Stimulated activated CD4-positive, alpha-beta T cell treated with anti-CD3 and anti-CD28 coated beads, Interleukin-1b, Interleukin-23, amount 100 ng/mL, for 24 hours (primary cell): ENCODE results near the gene LIMCH1.

Experiments used
- DNase-seq, 4 experiments: peaks; one replicate each; pipeline ENCODE4 v3.0.0-alpha.2; 2020; ENCODE audit warnings: low read depth in 4 of 4, low spot score in 1 of 4

The LIMCH1 gene

DNA sequence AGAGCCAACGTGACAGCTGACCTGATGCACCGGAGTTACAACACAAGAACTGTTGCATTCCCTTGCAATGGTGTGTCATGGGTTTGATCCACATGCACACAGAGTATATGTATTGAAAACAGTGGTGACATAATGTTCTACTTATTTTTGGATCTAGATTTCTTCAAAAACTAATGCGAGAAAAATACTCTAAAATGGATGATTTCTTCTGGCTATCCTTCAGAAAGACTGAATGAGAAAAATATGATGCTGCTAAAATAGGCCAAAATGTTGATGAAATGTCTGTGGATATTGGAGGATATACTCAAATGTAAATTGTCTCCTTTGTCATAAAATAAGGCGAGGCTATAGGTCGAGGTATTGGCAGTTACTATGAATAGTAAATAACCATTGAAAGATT is 30.4 kb downstream of the LIMCH1 start:
- DNase-seq, result no peak

DNA sequence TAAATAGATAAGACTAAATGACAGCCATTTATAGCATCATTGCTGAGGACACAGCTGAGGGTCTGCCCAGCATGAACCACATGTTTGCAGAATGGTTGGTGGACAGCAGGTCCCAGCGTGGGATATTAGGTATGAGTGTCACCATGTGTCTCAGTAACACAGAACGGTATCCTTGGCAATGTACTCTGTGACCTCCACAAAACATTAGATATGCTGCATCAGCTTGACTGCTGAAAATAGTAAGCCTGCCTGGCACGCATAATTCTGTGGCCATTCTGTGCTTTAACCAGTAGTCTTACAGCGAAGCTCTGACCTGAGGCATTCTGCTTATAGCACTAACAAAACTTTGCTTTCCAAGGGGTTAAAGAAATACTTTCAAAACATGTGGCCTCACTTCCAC is 32.0 kb downstream of the LIMCH1 start:
- no peak for DNase-seq

DNA sequence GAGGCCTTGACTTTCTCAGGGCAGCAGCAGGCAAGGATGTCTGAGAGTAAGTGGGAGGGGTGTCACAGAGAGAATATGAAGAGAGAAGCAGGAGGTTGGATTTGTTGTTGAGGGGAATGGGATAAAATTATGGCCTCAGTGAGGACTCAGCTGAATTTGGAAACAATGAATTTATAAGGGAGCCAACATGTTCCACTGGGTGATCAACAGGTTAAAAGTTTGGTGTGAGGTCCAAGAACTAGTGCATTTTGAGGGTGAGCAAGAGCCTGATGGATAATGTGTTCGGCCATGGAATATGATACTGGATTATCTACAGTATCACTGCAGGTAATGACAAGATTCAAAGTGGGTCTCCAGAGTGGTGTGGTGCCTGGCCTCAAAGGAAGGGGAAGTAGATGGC is 33.5 kb downstream of the LIMCH1 start:
- no peak for DNase-seq

DNA sequence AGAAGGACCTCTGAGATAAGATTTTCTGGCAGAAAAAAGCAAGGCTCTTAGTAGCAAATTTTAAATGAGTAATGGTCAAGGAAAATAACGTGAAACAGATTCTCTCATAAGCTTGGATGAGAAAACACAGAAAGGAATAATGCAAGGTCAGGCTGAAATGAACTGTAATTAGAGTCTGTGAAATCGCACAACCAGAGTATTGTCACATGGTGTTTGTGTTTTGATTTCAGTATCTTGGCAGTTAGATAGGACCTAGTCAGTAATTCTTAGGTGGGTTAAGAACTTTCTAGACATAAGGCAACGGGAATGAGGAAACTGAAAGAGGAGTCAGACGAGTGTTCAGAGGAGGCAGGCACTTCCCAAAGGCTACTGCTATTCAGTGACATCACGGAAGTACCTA is 34.6 kb downstream of the LIMCH1 start:
- no peak for DNase-seq

DNA sequence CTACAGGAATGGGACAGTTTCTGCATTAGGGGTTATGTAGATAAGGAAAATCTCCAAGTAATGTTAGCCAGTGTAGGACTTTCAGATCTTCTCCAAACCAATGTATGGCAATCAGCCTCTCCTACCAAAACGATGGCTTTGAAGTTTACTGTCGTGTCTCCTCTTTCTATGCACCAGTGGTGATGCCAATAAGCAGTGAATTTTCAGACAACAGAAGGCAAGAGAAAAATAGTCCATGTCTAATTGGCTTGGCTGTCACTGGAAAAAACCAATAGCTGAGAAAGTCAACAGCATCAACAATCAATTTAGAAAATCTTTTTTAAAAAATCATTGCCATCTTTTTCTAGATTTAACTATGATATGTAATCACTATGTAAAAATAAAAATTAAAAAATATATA is 35.0 kb downstream of the LIMCH1 start:
- DNase-seq, result no peak

DNA sequence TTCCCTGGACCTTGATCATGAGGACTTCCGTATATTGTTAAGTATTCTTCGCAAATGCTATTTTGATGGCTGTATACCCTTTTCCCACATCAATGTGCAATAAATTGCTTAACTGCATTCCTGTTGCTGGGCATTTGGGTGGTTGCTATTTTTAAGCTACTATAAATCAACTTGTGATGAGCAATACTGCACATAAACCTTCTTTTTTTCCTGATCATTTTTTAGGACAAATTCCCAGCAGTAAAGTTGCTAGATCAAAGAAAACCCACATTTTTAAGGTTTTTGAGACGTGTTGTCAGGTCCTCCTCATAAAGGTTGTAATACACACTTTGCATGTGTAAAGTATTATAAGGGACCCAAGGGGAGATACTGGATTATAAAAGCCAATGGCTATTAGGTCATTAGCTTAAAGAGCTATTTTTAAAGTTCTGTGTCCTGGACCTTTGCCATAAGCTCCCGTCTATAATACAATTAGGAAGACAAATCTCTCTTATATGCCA is 35.6 kb downstream of the LIMCH1 start:
- no peak for DNase-seq

DNA sequence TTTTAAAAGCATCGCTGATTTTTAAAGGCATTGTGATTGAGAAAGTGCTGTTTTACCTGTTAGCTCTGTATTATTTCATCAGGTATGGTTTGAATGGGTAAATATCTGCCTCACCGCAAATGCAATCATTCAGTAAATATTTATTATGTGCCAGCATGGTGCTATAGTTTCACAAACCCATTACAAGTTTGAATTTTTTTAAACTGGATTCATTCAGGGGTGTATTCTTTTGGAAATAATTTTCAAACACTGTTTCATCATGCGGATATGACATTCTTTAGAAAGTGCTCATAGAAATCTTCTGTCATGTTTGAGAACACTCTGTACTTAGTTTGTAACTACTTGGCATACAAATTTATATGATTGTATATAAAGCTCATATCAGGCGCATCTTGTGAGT is 37.2 kb downstream of the LIMCH1 start:
- DNase-seq, result no peak

DNA sequence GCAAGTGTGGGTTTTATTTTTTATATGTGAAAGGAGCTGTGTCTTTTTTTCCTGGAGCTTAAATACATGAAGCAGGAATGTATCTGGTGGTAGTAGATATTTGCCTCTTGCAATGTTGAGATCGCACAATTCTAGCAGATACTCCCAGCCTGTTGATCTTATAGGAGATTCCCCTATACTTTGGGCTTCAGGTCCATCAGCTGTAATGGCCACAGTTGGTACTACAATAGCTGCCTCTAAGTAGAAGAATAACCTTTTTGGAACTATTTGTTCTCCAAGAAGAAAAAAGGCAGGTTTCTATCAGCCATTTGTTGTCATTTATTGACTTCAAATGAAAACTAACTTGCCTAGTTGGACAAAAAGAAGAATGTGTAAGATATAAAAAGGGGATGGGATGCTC is 37.7 kb downstream of the LIMCH1 start:
- DNase-seq, result no peak

DNA sequence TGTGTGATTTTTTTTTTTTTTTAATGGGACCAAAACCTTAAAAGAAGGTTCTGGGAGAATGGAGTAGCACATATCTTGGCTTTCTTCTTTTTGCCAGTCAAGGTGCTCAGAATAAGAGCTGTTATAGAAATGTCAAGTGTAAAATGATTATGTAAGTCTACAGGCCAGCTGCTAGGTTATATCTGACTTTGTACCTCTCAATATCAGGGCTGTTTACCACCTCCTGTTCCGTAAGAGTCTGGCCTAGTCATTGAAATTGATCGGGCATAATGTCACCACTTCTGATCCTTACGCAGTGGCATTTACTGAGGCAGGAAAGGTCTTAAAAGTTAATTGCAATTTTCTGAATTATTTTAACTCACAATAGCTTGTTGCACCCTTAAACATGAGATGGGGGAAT is 41.1 kb downstream of the LIMCH1 start:
- DNase-seq, result no peak

DNA sequence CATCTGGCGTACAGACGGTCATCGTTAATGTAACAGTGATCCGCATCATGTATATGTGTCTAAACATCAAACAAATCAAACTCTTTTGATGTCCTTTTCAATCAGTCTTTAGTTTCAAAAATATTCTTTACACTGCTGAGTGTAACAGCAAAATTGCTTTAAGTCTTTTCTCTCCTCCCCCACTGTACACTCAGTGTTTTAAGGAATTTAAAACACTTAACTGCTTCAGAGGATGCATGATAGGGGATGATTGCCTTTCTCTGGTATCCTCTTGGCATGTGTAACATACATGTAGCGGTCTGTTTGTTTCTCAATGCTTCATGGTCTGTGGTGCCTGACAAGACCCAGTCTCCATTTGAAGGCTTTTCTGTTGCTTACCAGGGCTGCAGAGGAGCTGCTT is 41.6 kb downstream of the LIMCH1 start:
- DNase-seq, result no peak

DNA sequence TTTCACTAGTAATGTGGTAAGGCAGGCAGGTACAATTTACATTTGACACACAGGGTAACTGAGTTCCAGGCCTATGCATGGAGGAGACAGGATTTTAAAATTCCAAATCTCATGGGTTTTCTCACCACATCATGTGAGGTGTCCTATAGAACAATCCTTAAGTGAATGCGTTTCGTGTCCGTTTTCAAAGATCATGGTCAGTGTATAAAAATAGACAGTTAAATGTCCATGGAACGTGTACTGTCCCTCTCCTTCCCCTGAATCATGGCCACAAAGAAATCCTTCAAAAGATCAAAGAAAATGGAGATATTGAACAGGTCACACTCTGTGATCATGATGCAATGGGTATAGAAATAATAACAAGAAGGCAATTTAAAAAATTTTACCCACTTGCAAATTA is 42.0 kb downstream of the LIMCH1 start:
- no peak for DNase-seq

DNA sequence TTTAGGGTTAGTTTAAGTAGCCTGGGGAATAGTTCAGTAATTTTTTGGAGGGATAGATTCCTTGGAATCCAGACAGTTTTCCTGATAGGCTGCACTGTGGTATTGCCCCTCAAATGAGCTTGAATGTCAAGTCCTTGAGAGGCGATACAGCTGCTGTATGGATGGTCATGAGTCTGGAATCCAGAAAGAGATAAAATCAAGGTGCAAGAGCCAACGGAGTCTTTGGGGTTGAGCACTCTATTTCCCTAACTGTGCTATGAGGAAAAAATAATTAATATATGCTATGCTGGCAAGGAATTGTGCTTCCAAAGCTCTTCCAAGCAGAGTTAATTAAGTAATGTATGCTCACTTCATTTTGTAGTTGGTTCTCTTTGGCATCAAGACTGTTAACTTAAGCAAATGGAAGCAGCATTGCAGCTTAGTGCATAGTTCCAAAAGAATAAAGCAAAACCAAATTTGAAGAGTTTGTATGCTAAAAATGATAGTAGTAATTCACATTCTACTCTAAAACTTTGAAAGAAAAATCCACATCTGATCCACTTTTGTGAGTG is 48.8 kb downstream of the LIMCH1 start:
- no peak for DNase-seq

DNA sequence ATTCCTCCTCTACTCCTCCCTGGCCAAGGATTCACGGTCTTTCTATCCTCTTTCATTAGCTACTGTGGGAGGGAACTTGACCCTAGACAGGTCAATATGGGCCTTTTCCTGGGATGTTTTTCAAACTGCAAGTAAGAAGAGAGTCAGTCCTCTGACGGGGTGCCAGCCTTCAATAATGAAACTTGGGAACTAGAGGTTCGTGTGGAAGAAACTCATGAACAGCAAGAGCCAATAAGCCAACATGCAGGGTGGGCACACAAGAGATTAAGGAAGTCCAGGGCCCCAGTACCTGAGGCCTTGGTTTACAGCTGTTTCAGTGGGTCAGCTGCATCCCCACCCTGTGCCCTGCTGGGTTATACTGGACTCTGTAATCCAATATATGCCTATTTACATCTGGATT is 49.3 kb downstream of the LIMCH1 start:
- no peak for DNase-seq

DNA sequence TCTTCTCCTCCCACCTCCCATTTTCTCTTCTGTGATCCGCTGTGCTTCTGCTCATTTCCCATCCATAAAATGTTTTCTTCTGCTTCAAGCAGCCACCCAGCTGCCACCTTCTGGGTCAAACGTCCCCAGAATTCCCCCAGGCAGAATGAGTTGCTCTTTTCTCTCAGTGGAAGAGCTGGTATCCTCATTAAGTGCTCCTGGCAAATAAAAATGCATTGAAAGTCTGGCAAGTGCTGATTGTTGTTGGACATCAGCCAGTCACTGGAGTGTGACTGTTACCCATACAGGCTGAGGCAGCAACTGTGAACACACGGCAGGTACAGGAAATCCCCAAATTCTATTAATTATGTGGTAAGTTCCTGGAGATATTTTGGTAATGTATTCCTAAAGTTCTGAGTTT is 52.6 kb downstream of the LIMCH1 start:
- DNase-seq, result no peak

DNA sequence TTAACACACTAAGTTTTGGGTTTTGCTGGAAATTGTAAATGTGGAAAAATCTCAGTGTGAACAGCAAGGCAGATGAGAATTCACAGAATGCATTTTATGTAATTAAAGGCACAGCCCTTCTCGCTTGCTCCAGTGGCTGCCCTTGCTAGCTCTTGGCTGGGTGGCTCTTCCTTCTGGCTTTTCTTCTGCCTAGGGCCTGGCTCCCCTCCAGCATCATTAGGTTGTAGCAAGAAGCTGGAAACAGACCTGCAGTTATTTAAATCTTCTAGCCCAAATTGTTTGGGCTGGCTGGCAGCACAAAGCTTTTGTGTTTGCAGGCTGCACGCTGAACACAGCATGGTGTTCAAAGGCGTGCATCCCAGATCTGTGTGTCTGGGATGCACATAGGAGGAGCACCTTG is 56.5 kb downstream of the LIMCH1 start:
- DNase-seq, result no peak

DNA sequence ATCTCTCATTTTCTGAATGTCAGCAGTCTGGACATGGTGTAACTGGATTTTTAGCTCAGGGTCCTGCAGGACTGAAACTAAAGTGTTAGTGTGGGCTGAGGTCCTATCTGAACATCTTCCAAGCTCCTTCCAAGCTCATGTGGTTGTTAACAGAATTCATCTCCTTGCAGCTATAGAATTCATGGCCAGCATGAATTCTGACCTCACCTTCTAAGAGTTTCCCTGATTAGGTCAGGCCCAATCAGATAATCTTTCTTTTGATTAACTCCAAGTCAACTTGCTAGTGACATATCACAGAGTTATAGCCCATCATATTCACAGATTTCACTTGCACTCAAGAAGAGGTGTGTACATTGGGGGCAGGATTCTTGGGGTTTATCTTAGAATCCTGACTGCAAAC is 59.5 kb downstream of the LIMCH1 start:
- DNase-seq, result no peak

DNA sequence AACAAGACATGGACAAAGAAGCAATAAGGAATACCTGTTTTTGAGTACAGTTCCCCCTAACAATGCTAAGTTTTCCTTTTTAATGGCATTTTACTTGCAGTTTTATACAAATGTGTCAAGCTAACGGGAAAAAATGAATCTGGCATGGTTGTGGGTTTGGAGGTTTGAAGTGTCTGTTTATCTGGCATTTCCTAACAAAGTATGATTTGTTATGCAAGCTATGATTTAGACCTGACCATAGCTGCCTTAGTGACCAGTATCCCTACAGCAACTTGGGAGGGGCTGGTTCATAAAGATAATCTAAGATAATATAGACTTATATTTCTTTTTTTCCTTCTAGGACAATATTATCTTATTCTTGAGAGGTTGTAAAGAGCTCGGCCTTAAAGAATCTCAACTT is 60.6 kb downstream of the LIMCH1 start:
- no peak for DNase-seq

DNA sequence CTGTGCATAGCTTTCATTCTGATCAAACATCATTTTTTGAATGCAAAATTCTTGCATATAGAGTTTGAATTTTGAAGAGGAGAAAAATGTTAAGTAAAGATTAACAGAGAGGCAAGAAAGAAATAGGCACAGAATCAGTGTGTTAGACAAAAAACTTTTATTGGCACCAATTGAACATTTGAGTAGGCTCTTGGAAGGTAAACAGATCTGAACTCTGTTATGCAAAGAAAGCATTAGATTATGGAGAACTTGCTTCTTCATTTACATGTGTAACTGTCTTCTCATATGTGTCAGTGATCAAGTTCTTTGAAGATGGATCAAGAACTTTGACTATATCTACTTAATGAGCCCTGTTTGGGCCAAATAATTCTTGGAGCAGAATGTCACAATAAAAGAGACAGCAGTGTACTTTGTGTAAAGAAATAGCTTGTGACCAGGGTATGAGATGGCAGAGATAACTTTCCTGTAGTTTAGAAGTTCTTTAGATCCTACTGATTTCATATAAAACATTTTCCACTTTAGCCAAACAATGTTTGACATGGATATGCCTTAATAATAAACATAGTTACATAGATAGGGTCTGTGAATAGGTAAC is 61.3 kb downstream of the LIMCH1 start:
- DNase-seq, result no peak

DNA sequence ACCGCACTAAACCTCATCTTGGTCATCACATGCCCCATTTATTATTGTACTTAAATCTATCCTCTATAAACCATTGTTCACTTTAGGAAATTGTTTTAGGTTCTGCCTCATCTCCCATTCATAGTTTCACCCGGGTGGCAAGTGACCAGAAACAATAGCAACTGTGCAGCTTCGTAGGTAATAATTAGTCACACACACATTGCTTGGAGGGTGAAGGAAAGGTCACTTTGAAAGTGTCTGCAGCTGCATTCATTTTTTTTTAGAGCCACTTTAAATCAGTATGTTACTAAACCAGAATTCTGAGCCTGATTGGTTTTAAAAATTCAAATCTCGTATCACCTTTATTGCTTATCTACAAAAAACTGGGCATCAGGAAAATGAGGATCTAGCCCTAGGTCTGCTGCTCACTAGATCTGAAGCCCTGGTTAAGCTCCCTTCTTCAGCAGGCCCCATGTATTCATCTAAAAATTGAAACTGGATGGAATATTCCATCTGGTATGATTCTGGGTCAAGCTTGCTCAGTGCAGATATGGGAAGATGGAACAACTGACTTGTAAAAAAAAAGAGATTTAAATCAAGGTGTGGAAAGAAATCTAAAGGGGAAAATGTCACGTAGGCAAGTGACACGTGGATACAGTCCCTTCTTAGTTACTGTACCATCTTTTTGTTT is 62.4 kb downstream of the LIMCH1 start:
- DNase-seq, result no peak

DNA sequence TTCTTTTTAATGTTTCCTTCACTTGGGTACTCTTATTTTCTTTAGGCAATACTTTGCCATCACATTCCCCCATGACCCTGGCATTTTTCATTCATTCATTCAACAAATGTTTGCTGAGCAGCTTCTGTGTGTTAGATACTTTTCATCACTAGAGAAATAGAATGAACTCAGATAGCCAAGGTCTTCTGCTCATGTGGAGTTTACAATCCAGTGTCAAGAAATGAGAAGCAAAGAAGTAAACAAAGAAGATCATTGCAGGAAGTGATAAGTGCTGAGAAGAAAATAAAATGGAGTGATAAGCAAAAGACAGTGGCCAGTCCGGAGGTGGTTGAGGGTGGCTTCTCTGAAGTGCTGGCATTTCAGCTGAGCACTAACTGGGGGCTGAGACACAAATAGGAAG is 63.1 kb downstream of the LIMCH1 start:
- DNase-seq, result no peak

DNA sequence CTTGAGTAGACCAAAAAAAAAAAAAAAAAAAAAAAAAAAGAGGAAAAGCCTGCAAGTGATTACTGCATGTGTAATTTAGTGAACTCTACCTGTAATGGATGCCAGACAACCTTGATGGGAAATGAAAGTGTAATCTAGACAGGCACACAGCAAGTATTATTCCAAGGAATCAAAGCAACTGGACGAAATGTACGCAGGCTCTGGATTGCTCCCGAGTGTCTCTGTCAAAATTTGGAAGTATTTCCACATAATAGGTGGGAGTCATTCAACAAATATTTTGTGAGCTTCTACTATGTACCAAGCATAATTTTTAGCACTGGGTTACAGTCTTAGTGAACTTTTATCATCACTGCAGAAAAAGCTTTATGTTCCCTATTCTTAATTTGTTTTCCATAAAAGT is 64.2 kb downstream of the LIMCH1 start:
- no peak for DNase-seq

DNA sequence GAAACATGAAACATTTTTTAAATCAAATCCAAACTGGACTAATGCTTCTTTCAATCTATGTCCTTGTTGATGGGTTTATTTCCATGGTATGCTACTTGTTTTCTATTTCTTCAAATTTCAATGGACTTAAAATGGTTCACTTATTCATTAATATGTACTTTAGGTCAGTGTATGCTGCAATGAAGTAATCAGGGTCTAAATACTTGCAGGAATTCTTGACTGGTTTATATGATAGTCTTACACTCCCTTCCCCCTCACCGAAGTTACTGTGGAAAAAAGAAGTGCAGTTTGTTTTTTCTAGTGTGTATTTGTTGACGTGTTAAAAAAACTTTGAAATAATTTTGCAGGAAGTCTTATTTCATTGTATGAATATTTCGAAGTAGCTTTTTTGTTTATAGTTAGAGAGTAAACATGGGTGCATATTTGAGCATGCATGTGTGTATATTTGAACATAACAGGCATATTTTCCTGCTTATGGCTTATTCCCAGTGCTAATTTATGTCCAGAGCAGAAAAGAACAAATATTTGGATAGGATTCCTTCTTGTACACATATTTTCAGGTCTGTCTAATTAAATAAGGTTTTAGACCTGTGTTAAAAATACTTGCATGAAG is 65.0 kb downstream of the LIMCH1 start:
- no peak for DNase-seq

DNA sequence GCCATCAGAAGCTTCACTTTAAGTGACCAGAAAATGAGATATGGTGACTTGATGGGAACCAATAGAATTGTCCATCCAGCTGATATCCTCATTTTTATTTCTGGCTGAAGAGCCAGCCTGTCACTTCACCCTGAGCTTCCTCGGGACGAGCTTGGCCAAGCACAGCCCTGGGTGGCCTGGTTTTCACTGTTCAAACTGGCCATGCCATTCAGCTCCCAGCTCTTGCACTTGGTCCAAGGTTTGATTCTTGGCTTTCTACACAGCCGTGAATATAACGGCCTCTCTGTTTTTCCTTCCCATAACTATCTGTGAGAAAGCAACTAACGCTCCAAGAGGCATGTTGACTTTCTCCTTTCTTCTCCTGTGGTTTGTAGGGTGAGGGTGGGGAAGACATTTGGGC is 71.9 kb downstream of the LIMCH1 start:
- DNase-seq, result no peak
